HG03159 (cell line): ENCODE measurements around the gene MCEMP1.

Experiments used
- ATAC-seq: cut with Tn5 transposase; IDR thresholded peaks from one replicate; pipeline ENCODE4 v1.9.1; 2021; ENCODE audit warnings: mild to moderate bottlenecking, moderate library complexity; ENCODE audit not compliant: unreplicated experiment

MCEMP1 gene

GRCh38 chr19:7692417-7693088, 15.7 kb downstream of the MCEMP1 start:
- no peak for ATAC-seq

GRCh38 chr19:7694499-7694898, 17.6 kb downstream of the MCEMP1 start:
- no peak for ATAC-seq

GRCh38 chr19:7697721-7698287, 20.9 kb downstream of the MCEMP1 start:
- no peak for ATAC-seq

GRCh38 chr19:7698583-7698982, 21.7 kb downstream of the MCEMP1 start:
- no peak for ATAC-seq

GRCh38 chr19:7699003-7699402, 22.1 kb downstream of the MCEMP1 start:
- no peak for ATAC-seq

- ATAC-seq: no peak
Measured at GRCh38 chr19:7699417-7700401, 22.8 kb downstream of the MCEMP1 start.

GRCh38 chr19:7701049-7701653, 24.3 kb downstream of the MCEMP1 start:
- no peak for ATAC-seq

- peak; percentile 38 for ATAC-seq
Measured at GRCh38 chr19:7701654-7702457, 25.0 kb downstream of the MCEMP1 start, which contains the start of gene FCER2. FCER2 (minus strand) TSS chr19:7702131; CDS start chr19:7699760, 2,371 bp downstream.

- no peak for ATAC-seq
Measured at GRCh38 chr19:7703332-7703731, 26.4 kb downstream of the MCEMP1 start.

- no peak for ATAC-seq
Measured at GRCh38 chr19:7704280-7705060, 27.6 kb downstream of the MCEMP1 start.

- peak; percentile 49 for ATAC-seq
Measured at GRCh38 chr19:7705387-7706187, 28.7 kb downstream of the MCEMP1 start.

- ATAC-seq: no peak
Measured at GRCh38 chr19:7706188-7706954, 29.5 kb downstream of the MCEMP1 start.

GRCh38 chr19:7706955-7707456, 30.1 kb downstream of the MCEMP1 start:
- no peak for ATAC-seq

GRCh38 chr19:7709932-7710460, 33.1 kb downstream of the MCEMP1 start:
- ATAC-seq: no peak

- no peak for ATAC-seq
Measured at GRCh38 chr19:7710616-7711015, 33.7 kb downstream of the MCEMP1 start.

- no peak for ATAC-seq
Measured at GRCh38 chr19:7715671-7716070, 38.8 kb downstream of the MCEMP1 start.

- ATAC-seq: no peak
Measured at GRCh38 chr19:7716762-7717161, 39.9 kb downstream of the MCEMP1 start.
